HG03139 (cell line): ENCODE measurements around the gene ROPN1.

ENCODE experiments used
- ATAC-seq: cut with Tn5 transposase; IDR thresholded peaks from one replicate; pipeline ENCODE4 v1.9.1; 2021; ENCODE audit not compliant: unreplicated experiment

ROPN1 gene

DNA sequence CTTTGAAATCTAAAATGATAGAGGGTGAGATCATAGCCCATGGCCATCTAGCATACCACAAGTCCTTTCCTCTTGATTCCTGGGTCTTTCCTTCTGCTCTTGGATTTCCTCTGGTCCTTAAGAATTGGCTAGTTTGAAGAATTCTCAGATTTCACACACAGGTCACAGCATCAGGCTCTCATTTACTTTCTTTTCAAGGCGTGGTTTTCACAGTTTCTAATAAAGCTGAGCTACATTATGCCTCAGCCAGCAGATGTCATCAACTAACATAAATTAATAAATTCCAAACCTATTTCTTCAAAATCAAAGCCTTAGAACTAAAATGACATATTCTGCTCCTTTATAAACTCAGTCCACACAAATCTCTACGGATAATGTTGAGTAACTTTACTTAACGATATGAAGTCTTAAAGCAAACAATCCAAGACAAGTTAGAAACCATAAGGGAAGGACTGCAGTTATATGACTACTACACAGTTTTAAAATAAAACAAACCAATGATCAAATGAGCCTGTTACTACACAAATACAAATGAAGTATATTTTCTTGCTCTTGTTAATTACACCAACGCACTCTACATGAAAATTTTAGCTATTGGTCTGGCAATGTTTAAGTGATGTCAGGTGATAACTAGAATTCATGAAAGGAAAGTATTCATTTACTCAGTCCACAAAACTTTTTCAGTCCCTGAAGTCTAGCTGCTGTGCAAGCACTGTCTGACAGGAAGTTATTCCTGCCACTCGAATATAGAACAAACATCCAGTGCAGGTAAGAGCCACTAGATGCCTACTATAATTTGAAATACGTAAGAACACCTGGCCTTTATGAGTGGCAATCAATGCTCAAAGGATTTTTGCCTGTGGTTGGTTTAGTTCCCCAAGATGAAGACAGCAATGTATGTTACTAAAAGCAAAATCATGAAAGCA, 40.1 kb downstream of the ROPN1 start:
- ATAC-seq = no peak

DNA sequence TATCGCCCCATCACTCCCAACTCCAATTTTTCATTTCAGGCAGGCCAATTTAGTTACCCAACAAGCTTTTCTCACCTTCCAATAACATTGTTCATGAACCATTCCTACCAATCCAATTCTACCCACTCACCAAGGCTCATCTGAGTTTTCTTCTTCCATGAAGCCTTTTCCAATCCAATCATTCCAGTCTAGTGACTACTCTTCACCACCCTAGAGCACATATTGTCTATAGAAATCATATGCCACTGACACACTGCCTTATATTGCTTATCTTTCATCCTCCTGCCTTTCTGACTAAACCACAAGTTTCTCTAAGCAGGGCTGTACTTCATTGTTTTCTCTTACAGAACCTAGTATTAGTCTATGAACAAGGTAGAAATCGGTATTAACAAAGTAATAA, 42.3 kb downstream of the ROPN1 start:
- no peak for ATAC-seq

DNA sequence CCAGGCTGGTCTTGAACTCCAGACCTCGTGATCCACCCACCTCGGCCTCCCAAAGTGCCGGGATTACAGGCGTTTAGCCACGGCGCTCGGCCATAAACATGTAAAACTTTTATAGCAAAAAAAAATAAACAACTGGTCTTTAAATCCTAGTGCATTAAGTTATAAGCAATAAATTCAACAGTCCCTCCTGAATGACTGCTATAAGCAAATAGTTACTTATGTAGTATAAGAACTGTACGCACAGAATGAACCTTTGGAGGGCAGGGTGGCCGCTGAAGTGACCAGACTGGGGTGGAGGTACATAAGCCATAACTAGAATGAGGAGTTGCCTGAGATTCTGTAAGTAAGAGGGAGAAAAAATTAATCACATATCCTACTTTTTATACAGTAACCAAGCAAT, 43.5 kb downstream of the ROPN1 start:
- ATAC-seq = no peak

DNA sequence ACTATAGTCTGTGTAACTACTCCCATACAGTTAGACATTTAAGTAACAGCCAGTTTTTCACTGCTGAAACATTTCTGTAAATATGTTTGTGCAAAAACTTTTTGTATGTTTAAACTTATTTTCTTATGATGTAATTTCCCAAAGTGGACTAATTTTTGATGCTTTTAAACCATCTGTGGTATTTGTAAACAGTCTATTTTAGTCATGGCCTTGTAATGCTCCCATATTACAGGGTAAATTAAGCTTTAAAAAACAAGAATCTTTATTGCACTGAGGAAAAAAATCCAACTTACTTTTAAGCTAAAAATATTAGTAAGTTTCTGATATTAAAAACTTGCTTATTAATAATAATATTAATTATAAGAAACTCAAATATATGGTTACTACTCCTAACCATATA, 44.4 kb downstream of the ROPN1 start:
- ATAC-seq = no peak

DNA sequence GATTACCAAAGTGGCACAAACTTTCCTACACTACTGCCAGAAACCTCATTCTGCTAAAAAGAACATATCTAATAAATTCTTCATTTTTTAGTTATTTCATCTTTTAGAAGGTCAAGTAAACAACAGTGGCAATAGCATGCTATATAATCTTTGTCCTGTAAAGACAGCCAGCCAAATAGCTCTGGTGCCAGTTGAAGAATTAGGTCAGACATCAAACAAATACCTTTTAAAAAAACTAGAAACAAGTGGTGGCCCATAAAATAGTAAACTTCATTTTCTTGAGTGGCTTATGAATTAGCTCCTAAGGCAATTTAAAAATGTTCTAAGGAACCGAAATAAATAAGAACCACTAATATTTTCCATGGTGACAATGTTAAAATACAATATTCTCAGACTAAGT, 50.4 kb downstream of the ROPN1 start:
- ATAC-seq = no peak

DNA sequence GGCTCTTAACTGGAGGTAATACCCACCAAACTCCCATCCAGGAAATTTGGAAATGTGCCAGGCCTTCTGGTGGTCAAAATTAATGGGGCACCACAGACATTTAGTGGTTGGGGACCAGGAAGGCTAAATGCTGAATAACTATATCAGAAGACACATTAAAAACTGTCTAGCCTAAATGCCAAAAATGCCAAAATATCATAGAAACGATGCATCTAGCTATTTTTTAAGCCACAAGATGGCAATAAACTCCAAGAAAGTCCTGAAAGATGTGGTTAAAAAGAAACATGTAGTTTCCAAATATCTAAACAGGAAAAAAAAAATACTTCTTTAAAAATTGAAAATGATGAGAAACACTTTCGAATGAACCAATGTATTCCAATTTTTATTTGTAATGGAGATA, 50.8 kb downstream of the ROPN1 start:
- no peak for ATAC-seq

DNA sequence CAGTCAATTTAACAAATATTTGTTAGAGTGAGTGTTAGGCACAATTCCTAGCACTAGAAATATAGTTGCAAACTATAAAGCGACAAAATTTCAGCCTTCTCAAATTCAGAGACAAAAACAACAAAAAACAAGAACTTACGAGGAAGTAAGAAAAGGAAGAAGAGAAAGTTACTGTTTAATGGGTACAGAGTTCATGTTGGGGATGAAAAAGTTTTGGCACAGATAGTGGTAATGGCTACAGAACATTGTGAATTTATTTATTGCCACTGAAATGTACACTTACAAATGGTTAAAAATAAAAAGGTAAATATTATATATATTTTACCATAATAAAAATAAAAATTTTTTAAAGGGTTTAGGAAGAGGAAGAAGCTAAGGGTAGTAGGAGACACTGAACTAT, 52.2 kb downstream of the ROPN1 start:
- no peak for ATAC-seq

DNA sequence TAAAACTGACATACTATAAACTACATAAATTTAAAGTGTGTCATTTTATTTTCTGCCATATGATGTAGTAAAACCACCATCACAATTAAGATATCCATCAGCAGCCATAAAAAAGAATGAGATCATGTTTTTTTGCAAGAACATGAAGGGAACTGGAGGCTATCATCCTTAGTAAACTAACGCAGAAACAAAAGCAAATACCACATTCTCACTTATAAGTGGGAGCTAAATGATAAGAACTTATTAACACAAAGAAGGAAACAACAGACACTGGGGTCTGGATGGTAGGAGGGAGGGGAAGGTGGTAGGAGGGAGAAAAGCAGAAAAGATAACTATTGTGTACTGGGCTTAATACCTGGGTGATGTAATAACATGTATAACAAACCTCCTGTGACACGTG, 55.5 kb downstream of the ROPN1 start:
- ATAC-seq = no peak

DNA sequence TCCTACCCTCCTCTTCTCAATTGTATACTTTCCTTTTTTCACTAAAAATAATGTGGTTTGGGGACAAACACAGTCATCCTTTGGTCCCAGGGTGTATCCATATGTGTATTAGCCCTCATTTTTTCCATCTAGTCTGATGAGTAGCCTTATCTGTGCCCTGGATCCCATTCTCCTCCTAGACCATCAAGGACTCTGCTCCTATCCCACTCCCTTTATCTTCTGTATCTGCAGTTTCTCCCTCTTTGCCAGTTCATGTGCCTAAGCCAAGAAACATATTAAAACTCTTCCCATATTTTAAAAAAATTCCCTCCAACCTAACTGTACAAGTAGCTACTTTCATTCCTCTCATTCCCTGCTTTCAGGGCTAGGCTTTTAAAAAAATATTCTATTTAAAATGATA, 56.1 kb downstream of the ROPN1 start:
- ATAC-seq = no peak

DNA sequence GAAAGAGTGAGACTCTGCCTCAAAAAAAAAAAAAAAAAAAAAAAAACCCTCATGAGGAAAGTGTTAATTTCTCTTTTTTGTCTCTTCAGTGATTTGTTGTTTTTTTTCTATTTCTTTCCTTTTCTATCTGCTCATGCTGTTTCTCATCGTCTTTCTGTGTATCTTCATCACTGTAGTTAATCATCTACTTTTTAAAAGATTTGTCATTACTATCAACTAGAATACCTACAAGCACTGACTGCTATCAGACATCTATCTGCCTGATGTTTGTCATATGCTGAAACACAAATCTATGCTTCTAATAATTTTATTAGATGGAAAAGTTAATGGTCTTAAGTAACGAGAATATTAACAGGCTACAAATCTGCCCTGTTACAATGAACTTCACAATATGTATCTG, 57.7 kb downstream of the ROPN1 start:
- no peak for ATAC-seq

DNA sequence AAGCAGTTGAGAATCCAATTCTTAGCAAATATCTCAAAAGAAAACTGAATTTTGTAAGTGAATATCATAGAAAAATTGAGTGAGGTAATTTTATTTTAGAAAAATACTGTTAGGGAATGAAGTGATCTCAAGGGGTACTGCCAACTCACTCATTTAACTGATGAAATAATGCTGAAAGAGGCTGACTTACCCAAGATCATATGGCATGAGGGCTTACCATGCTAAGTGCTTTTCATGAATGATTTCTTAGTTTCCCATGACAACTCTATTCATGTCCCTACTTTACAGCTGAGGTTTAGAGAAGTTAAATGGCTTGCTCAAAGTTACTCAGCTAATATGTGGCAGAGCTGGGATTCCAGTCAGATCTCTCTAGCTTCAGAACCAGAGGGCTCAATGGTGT, 61.5 kb downstream of the ROPN1 start:
- no peak for ATAC-seq

DNA sequence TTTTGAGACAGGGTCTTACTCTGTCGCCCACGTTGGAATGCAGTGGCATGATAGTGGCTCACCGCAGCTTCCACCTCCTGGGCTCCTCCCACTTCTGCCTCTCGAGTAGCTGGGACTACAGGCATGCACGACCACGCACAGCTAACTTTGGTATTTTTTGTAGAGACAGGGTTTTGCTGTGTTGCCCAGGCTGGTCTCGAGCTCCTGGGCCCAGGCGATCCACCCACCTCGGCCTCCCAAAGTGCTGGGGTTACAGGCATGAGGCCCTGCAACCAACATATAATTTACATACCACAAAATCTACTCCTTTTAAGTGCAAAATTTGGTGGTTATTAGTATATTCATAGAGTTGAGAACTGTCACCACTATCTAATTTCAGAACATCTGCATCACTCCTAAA, 62.6 kb downstream of the ROPN1 start:
- ATAC-seq = no peak

DNA sequence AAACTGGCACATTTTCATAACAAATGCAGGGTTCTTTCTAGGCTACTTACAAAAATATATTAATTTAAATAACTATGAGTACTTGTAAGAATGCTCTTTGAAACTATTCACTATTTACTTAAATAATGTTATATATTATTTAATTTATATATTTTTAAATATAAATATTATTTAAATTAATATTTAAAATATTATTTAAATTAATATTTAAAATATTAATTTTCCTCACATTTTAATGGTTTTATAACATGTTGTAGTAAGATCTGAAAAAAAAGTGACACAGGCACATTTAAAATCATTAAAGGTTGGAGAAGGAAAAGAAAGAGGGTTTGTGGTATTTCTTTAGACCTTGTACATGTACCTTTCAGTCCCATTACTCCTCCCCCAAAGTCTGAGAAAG, 65.5 kb downstream of the ROPN1 start:
- ATAC-seq = no peak

DNA sequence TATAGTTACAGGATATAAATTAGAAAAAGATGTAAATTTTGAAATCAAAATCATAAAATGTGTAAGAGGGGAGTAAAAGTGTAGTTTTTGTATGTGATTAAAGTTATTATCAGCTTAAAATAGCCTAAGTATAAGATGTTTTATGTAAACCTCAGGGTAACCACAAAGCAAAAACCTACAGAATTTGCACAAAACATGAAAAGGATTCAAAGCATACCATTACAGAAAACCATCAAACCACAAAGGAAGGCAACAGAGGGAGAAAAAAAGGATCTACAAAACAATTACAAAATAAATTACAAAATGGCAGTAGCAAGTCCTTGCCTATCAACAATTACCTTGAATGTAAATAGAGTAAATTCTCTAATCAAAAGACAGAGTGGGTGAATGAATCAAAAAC, 71.1 kb downstream of the ROPN1 start:
- no peak for ATAC-seq

DNA sequence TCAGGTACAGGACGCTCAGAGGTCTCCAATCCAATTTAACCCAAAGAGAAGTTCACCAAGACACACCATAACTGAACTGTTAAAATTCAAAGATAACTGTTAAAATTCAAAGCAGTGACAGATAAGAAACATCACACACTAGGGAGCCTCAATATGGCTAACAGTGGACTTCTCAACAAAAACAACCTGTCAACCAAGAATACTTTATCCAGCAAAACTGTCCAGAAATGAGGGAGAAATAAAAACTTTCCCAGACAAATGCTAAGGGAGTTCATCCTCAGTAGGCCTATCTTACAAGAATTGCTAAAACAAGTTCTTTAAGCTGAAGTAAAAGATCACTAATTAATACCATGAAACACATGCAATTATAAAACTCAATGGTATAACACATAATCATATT, 71.5 kb downstream of the ROPN1 start:
- no peak for ATAC-seq

DNA sequence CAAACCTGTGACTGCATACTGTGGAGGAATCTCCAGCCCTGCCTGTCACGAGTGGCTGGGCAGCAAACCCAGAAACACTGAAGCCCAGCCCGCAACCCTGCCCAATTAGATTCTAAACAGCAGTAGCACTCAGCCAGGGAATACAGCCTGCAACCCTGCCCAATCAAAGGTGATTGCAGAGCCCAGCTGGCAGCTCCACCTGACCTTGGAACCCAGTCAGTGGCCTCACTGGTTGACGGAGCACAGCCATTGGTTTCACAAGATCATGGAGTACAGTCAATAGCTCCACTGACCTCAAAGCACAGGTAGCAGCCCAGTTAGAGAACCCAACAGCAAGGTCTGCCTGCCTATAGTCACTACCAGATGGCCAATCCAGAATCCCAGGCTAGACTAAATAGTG, 72.6 kb downstream of the ROPN1 start:
- no peak for ATAC-seq
